Tongue (tissue), 2 donors: ENCODE measurements around the gene ARHGAP24. TPM values are rescaled to one million over a fixed set of nuclear protein-coding genes. Genes with fewer than 3 reads are reported as not detected.
"Not testable (repeated sequence)": the region's sequence is repeated elsewhere in the genome, so short reads cannot be mapped to it uniquely, and the experiment has no call there.

Experiments used
- DNase-seq: peaks from one replicate; pipeline ENCODE4 v3.0.0-alpha.2; 2015
- total RNA-seq: library from RNA; depleted of rRNA; stranded (reverse); fragments of >200 nt; gene quantifications from one replicate; pipeline ENCODE4 v1.2.3, GENCODE V29; 2014

Gene ARHGAP24
- total RNA-seq, 1 donor from 2014 or later: 112 TPM

DNA sequence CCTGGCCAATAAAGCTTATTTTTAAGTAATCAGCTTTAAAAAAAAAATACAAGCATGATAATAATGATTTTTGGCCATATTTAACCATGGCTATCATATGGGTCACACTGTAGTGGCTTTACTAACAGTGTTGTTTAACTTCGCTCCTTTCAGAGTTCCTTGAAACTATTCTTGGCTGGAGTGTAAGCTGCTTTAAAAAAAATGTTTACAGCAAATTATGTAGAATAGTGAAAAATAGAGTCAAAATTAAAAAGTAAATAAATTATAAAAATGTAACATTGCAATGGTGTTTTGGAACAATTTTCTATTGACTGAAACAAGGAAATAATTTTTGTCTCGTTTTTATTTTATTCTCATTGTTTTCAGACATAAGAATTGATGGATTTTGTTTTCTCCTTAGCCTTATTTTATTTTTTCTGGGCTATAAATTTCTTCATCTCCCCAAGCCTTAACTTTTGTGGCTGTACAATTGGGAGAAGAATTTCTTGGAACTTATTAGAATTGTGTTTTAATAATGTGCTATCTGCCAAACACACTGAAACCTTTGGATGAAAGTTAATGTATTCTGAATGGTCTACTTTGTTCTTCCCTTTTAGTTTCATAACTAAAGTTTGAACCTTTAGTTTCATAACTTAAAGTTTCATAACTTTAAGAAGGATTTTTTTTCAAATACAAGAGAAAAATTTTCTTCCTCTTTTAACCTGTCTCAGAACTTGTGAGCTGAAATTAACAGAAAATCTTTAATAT lies 182.0 kb downstream of the ARHGAP24 start:
- no peak for DNase-seq

GRCh38 chr4:85658766-85659439 lies 184.0 kb downstream of the ARHGAP24 start:
- no peak for DNase-seq

DNA sequence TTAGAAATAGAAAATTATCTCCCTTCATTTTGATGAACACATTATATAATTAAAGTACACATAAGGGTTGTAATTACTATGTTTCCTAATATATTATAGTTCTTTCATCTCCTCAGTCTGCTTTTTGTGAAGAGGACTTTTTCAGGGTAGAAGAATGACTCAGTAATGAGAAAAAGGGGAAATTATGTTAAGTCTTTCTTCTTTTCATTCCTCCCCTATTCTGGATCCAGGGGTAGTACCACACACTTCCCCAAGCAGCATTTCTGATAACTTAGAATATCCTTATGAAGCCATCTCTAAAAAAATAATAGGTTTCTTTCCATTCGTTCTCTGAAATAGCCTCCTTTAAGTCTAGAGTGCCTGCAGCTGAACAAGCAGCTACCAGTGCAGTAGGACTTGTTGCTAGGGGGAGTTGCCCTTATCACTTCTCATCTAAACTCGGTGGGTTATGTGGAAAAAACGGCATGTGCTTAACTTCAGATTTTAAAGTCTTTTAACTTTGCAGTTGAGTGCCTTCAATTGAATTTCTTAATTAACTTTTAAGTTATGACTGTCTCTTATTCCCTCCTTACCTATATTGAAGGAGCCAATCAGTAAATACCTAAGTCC lies 184.8 kb downstream of the ARHGAP24 start:
- DNase-seq: no peak

DNA sequence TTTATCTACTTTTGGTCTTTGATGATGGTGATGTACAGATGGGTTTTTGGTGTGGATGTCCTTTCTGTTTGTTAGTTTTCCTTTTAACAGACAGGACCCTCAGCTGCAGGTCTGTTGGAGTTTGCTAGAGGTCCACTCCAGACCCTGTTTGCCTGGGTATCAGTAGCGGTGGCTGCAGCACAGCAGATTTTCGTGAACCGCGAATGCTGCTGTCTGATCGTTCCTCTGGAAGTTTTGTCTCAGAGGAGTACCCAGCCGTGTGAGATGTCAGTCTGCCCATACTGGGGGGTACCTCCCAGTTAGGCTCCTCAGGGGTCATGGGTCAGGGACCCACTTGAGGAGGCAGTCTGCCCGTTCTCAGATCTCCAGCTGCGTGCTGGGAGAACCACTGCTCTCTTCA lies 191.7 kb downstream of the ARHGAP24 start:
- not testable (repeated sequence) for DNase-seq

- no peak for DNase-seq
These were observed 194.3 kb downstream of the ARHGAP24 start for GRCh38 chr4:85669204-85669603.

DNA sequence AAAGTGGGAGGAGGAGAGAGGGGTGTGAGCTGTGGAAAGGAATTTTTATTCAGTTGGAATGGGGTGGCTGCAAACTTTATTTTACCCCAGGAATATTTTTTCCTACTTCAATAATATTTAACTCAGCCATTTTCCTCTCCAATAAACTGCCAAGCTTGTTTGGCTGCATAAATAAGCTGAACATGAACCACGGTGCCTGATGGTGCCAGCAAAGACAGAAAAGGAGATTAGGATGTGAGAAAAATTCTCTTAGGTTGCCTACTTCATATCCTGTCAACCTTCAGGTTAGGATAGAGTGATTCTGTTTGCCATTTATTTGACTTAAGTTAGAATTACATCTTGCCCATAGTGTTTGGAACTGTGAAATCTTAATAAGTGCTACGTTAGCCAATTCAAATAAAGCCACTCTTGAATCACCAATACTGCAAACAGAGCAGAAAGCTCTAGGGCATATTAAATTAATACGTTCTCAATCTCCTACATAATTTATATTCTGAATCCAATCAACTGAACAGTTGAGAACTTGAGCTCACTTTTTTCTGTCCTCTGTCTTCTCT lies 195.1 kb downstream of the ARHGAP24 start:
- DNase-seq: no peak

DNA sequence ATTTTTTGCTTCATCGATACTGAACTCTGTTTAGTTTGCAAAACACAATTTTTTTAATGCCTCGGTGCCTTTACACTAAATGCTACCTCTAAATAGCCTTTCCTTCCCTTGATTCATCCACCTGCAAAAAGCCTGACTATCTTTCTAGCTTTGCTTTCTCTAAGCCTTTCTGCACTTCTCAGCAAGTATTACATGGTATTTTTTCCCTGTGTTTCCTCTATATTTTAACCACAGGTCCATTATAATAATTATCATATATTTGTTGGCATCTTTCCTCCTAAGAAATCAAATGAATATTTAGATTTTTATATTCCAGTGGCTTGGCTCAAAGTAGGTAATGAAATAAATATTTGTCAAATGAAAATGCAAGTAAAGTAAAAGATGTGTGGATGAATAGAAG lies 196.2 kb downstream of the ARHGAP24 start:
- DNase-seq: no peak

GRCh38 chr4:85672116-85672515 lies 197.2 kb downstream of the ARHGAP24 start:
- peak; percentile 56 for DNase-seq

GRCh38 chr4:85672959-85673358 lies 198.0 kb downstream of the ARHGAP24 start:
- no peak for DNase-seq

- no peak for DNase-seq
These were observed 198.6 kb downstream of the ARHGAP24 start for GRCh38 chr4:85673540-85673939.

- DNase-seq: peak; percentile 90
These were observed 200.4 kb downstream of the ARHGAP24 start for GRCh38 chr4:85675076-85676049.

- DNase-seq: peak; percentile 79
These were observed 201.1 kb downstream of the ARHGAP24 start for GRCh38 chr4:85676050-85676425.

DNA sequence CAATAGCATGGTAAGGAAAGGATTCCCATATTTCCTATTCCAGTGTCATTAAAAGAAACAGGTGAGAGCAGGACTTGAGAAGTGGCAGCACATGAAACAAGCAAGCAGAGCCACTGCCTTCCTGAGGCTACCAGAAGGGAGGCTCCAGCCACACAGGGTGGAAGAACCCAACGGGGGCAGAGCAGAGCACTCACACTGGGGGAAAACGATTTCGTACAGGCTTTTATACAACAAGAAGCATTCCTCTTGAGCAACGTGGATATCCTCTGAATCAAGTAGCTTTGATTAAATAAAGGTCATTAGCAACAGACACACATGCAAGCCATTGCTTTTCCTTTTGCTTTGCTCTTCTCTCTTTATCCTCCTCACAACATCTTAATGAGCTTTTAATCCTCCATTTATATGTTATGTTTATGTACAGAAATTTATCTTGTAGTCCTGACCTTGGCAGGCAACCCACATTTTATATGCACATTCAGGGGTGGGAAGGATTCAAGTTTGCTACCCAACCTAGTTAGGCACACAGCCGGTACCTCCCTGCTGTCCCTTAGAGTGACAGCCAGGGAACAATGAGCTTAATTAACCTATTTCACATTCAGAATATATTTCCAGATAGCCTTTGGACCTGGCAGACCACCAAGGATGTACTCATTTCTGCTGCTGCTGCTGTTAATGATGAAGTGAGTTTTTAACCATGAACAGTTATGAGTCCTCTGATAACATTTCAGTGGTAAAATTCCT lies 202.1 kb downstream of the ARHGAP24 start:
- DNase-seq: peak; percentile 35

DNA sequence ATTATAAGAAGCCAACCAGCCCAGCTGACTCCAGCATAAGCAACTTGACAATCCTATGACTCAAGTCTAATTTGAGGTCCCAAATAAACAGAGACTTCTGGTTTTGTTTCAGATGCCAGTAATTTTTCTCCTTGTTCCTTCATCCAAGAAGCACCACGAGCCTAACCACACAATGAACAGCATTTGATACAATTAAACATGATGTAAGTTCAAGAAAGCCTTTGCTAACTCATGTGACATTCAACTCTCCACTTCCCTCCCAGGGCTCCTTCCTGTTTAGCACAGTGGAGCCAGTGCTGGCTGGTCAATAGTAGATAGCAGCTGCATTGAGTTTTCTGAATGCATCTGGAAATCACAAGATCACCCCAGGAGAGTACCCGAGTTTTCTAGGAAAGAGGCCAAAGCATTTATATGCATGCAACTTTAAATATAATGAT lies 206.3 kb downstream of the ARHGAP24 start:
- DNase-seq: peak; percentile 87

GRCh38 chr4:85681921-85682320 lies 207.0 kb downstream of the ARHGAP24 start:
- peak; percentile 18 for DNase-seq

GRCh38 chr4:85682391-85682790 lies 207.4 kb downstream of the ARHGAP24 start:
- no peak for DNase-seq

- DNase-seq: no peak
These were observed 209.7 kb downstream of the ARHGAP24 start for GRCh38 chr4:85684676-85685075.

DNA sequence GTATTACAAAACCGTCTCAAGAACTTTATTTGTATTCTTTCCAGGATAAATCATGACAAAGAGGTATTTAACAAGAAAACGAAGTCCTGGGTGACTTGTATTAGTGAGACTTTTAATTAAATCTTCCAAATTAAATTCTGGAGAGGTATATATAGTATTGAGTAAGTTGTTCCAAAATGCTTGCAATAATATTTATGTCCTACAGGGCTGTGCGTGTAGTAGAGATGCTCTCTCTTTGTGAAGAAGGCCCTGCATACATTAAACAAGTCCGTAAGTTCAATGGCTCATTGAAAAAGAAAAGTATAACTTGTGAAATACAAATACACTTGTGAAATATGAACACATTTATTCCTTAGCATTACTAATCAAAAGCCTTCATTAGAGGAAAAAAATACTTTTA lies 211.4 kb downstream of the ARHGAP24 start:
- DNase-seq: no peak

GRCh38 chr4:85688055-85688740 lies 213.2 kb downstream of the ARHGAP24 start:
- no peak for DNase-seq

- DNase-seq: no peak
These were observed 221.7 kb downstream of the ARHGAP24 start for GRCh38 chr4:85696661-85697060.

GRCh38 chr4:85697854-85698253 lies 222.9 kb downstream of the ARHGAP24 start:
- no peak for DNase-seq
